HG03521 (cell line): ENCODE results near the gene GGTLC1.

Experiments used
- ATAC-seq: cut with Tn5 transposase; IDR thresholded peaks from one replicate; pipeline ENCODE4 v1.9.1; 2021; ENCODE audit warnings: mild to moderate bottlenecking, moderate library complexity; ENCODE audit not compliant: unreplicated experiment

GGTLC1 gene

DNA sequence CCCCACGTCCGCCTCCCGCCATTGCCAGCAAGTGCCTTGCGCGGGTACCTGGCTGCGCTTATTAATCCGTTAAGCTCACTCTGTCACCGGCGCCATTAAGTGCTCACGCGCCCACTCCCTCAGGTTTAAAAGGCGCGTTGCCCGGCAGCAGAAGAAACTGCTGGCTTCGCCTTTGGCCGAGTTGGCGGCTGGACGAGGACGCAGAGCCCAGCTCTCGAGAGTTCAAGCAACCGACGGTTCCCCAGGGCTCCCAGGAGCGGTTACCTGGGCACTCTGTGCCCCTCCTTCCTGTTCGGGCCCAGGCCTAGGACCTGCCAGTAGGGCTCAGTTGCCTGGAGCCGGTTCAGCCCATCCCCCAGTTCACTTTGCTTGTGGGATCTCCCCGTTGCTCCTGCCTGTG is at the start of gene GGTLC1:
Gene GGTLC1 (minus strand): TSS at position 219 of the 400 bp plus-strand sequence. CDS start 2,168 bp downstream, outside the sequence.
- no peak for ATAC-seq

DNA sequence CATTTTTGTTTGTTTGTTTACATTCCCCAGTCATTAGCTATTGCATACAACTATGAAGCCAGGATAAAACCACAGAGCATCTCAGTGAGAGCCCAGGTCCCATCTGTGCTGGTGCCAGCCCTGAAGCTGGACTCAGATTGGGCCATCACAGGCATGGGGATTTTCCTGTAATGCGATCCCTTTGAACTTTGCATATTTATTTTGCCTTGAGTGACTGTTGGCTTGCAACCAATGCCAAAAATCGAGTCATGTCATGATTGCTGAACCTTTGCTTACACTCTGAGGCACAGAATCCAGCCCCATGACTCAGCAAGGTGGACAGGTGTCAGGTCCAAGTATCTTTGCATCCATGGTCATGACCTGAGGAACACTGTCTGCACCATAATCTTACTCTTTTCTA is 46.2 kb upstream of the GGTLC1 start:
- no peak for ATAC-seq

- ATAC-seq: no peak
Measured at GRCh38 chr20:24033565-24033964, 45.0 kb upstream of the GGTLC1 start.

DNA sequence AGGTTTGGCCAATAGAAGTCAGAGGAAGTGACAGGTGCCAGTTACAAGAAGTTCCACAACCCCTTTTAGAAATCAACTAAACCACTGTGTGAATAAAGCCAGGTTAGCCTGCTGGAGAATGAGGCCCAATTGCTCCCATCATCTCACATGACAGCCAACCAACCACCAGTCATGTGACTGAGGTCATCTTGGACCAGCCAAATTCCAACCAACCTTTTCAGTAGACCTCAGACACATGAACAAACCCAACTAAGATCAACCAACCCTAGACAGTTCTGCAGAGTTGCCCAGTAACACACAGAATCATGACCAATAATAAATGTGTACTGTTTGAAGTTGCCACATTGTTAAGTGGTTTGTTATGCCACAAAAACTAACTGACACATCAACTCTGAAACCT is 44.6 kb upstream of the GGTLC1 start:
- ATAC-seq: no peak

GRCh38 chr20:24032400-24032898 is 43.9 kb upstream of the GGTLC1 start:
- no peak for ATAC-seq

DNA sequence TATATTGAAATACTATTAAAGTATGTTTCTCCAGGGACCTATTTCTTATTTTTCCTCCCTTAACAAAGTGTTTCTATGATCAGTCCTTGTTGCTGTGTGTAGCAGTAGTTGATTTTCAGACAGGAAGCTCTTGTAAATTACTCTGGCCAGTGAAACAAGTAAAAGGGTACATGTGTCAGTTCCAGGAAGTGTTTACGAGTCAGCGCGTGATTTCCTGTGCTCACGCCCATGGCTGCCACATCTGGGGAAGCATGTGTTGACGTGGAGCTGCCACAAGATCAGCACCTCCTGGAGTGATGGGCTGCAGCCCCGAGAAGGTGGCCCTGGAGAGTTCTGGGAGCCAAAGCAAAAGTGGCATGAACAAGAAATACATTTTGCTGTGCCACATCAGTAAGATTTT is 38.6 kb upstream of the GGTLC1 start:
- ATAC-seq: no peak

DNA sequence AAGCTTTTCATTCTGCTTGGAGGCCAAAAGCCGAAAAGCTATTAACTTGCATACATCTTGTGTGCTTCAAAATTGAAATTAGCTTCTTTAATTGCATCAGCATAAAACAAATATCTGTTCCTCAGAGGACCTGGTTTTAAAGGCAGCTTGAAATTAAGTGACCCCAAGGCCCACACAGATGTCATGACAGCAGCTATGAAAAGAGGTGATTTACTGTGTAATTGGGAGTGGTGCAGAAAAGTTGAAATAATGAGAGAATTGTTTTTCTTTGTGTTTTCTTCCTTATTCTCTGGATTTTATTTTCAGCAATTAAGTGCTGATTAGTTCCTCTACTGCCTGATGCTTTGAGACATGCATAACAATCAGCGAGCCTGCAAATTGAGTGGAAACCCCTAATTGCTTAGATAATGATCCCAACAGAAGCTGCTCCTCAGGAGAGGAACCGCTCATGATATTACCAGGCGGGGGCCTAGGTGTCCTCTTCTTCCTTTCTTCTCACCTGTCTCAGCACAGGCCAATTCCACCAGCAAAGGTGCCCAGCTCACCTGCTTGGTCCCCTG is 34.1 kb upstream of the GGTLC1 start:
- no peak for ATAC-seq

- no peak for ATAC-seq
Measured at GRCh38 chr20:24018796-24019195, 30.2 kb upstream of the GGTLC1 start.

DNA sequence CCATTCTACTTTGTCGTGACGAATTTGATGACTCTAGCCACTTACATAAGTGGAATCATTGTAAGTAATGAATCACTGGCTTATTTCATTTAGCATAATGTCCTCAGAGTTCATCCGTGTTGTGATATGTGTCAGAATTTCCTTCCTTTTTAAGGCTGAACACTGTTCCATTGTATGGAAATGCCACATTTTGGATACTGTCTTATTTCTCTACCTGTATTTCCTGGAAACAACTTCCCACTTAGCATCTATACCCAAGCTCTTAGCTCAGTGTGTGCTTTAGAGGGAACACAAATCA is 28.8 kb upstream of the GGTLC1 start:
- no peak for ATAC-seq

GRCh38 chr20:24016607-24017457 is 28.3 kb upstream of the GGTLC1 start:
- ATAC-seq: no peak

GRCh38 chr20:24013953-24014352 is 25.4 kb upstream of the GGTLC1 start:
- ATAC-seq: no peak

- ATAC-seq: no peak
Measured at GRCh38 chr20:24011282-24011681, 22.7 kb upstream of the GGTLC1 start.

GRCh38 chr20:24007758-24008157 is 19.2 kb upstream of the GGTLC1 start:
- no peak for ATAC-seq

- ATAC-seq: no peak
Measured at GRCh38 chr20:24007073-24007595, 18.6 kb upstream of the GGTLC1 start.

DNA sequence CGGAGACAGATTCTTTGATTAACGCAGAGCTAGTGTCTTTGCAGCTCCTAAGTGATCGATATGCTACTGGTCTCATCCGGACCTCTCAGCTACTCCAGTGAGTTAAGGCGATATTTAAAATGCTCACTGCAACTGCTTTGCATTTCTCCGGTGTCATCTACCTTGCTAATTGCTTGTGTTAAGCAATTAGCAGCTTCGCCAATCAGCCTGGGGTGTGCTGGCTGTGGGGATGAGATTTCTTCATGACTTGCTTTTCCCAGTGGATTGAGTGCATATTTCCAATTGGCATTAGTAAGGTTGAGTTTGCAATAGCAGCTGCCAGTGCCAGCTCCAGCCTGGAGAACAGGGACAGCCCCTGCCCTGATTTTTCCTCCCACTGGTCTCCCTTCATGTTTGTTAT is 18.0 kb upstream of the GGTLC1 start:
- no peak for ATAC-seq

- ATAC-seq: no peak
Measured at GRCh38 chr20:24004471-24004870, 15.9 kb upstream of the GGTLC1 start.

DNA sequence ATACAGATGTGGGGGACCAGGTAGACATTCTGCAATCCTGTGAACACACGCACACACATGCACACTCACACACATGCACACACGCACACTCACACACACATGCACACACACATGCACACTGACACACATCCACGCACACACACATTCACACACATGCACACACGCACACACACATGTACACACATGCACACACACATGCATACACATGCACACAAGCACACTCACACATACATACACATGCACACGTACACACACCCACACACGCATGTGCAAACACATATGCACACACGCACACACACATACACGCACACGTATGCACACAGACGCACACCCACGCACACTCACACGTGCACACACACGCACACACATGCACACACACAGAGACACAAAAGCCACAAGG is 14.3 kb upstream of the GGTLC1 start:
- ATAC-seq: no peak

- ATAC-seq: no peak
Measured at GRCh38 chr20:24001712-24002405, 13.3 kb upstream of the GGTLC1 start.

DNA sequence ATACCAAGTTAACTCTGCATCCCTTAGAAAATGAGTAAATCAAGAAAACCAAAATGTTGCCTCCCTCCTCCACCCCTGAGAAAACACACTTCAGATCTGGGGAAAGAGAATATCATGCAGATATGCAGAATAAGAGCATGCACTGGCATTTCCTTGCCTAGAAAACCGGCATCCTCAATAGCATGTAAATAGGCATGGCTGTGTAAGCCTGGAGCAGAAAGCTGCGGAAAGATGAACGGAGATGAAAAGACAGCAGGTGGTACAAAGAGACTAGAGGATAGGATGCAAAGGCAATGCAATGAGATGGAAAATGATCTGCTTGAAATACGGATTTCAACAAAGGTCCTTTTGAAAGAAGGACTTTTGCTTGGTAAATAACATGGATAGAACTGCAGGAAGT is 10.3 kb upstream of the GGTLC1 start:
- no peak for ATAC-seq

DNA sequence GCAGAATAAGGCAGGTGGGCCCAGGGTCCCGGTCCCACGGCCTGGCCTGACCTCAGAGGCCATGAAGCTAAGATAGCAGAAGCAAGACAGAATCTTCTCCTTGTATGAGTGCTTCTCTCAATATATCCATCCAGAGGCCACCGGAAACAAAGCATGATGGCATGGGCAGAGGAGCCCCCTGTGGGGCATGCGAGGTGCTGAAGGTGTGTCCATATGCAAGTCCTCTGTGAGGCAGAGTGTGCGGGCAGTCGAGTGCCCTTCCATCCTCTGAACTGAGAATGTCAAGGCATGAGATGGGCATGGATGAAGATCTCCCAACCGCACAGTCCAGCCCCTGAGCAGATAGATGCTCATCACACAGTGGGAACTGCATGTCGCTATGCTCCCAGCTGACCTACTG is 9.8 kb upstream of the GGTLC1 start:
- ATAC-seq: no peak

DNA sequence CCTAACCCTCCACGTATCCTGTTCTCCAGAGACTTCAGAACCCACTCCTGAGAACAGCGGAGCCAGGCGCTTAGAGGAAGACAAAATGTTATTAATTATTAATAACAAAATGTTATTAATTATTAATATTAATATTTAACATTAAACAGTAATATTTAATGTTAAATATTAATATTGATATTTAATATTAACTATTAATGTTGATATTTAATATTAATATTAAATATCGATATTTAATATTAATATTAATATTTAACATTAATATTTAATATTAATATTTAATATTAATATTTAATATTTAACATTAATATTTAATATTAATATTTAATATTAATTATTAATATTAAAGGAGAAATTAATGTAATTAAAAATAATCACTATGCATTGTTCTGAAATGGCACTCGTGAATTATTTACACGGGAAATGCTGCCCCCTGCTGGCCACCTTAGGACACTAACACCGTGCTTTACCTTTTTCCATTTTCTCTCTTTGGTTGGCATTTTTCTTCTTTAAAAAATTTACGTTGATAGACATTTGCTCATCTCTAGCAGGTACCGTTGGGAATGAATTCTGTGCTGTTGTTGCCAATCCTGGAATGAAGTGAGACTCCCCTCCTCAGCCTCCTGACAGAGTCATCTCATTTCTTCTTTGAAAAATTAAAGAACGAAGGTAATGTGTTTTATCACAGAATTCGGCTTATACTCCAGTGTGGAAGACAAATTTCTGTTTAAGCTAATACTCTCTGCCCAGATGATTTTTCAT is 7.5 kb upstream of the GGTLC1 start:
- ATAC-seq: no peak
